Hematopoietic multipotent progenitor cell treated with erythropoietin and hydrocortisone succinate and interleukin-3 and kit ligand, for 17 days (in vitro differentiated cells): ENCODE results near the gene TMEM147.

Experiments used
- DNase-seq: peaks from one replicate; pipeline ENCODE4 v3.0.0-alpha.2; 2015; ENCODE audit warnings: low spot score

Gene TMEM147, protein sequence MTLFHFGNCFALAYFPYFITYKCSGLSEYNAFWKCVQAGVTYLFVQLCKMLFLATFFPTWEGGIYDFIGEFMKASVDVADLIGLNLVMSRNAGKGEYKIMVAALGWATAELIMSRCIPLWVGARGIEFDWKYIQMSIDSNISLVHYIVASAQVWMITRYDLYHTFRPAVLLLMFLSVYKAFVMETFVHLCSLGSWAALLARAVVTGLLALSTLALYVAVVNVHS

DNA sequence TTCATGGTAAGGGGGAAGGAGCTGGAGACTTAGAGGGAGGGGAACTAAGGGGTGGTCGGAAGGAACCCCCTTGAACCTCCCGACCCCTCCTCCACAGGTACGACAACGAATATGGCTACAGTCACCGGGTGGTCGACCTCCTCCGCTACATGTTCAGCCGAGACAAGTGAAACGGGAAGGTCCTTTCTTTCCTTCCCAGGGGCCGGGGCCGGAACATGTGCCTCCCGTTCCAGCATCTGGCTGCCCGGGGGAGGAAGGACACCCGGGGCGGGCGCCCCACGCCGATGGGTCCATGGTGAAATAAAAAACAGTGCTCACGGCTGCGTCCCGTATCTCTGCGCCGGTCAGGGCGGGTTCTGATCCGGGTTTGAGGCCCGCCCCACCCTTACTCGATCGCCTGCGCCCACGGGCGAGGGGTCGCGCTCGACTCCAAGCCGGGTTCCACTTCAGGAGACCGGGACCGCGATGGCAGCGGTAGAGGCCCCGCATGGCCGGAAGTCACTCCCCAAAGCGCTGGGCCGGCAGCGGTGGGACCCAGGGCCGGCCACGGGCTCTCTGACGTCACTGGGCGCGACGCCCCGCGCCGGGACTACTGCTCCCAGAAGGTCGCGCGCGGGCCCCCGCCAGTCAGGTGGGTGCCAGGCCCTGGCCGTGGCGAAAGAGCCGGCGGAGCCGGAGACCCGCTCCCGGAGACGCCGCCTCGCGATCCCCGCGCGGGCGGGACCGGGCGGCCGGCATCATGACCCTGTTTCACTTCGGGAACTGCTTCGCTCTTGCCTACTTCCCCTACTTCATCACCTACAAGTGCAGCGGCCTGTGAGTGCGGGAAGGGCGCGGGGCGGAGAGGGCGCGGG lies at the start of gene TMEM147:
Gene TMEM147 (plus strand): TSS at position 626 of the 854 bp plus-strand sequence. CDS start 114 bp downstream, at position 740.
- peak; percentile 74 for DNase-seq

GRCh38 chr19:35497406-35497805 lies 48.0 kb upstream of the TMEM147 start:
- DNase-seq: no peak

DNA sequence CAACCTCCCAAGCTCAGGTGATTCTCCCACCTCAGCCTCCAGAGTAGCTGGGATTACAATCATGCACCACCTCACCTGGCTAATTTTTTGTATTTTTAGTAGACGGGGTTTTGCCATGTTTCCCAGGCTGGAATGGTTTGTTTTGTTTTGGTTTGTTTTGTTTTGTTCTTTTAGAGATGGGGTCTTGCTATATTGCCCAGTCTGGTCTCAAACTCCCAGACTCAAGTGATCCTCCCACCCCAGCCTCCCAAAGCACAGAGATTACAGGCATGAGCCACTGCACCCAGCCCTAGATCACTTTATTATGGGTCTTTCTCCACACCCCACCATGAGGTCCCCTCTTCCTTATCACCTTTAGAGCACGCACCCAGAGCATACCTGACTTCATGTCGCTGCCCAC lies 47.2 kb upstream of the TMEM147 start:
- DNase-seq: no peak

GRCh38 chr19:35498984-35499527 lies 46.4 kb upstream of the TMEM147 start:
- no peak for DNase-seq

GRCh38 chr19:35500611-35501010 lies 44.8 kb upstream of the TMEM147 start:
- DNase-seq: no peak

DNA sequence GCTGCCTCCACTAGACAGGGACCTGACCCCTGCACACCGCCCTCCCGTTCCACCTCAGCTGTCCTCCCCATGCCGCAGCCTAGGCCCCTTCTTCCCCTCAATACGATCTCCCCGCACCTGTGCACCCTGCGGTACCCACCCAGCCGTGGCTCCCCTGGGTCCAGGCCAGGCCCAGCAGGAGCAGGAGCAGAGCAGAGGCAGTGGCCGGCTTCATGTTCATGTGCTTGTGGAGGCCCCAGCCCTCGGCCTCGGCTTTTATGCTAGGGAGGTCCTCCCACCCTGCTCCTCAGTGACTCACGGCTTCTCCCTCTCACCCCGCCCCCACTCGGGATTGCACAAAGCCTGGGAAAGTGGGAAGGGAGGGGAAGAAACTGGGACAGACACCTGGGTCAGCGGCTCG lies 43.7 kb upstream of the TMEM147 start:
- no peak for DNase-seq

GRCh38 chr19:35502751-35503150 lies 42.7 kb upstream of the TMEM147 start:
- no peak for DNase-seq

DNA sequence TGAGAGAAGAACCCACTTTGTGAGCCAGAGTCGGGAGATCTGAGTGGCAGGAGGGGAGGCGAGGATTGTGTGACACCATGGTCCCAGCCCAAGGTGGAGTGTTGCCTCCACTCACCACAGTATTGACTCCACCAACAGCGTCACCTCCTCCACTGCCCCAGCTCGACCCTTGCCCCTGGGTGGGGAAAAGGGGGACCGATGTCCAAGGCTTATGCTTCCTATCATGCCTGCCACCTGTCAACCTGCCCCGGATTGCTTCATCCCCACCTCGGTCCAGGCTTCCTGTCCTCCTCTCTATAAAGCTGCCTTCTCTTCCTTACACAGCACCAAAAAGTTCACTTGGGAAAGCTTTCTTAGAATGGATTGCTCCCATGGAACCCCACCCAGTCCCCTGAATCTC lies 39.4 kb upstream of the TMEM147 start:
- DNase-seq: no peak

DNA sequence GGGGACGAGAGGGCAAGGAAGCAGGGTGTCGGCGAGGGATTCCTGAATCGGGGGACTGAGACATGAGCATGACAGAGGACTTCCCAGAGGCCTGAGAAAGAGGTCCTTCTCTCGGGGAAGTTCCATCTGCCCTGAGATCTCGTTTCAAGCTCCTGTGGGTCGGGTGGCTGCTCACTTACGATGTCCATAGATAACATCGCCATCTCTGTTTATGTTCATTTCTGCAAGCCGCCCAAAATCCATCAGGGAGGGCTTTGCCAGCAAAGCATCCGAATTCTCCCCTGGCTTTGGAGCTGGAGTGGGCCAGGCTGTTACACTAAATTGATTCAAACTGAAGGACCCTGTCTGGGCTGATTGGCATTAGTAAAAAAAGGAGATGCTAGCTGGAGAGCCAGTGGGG lies 37.9 kb upstream of the TMEM147 start:
- no peak for DNase-seq

- no peak for DNase-seq
Measured at GRCh38 chr19:35508129-35508528, 37.3 kb upstream of the TMEM147 start.

DNA sequence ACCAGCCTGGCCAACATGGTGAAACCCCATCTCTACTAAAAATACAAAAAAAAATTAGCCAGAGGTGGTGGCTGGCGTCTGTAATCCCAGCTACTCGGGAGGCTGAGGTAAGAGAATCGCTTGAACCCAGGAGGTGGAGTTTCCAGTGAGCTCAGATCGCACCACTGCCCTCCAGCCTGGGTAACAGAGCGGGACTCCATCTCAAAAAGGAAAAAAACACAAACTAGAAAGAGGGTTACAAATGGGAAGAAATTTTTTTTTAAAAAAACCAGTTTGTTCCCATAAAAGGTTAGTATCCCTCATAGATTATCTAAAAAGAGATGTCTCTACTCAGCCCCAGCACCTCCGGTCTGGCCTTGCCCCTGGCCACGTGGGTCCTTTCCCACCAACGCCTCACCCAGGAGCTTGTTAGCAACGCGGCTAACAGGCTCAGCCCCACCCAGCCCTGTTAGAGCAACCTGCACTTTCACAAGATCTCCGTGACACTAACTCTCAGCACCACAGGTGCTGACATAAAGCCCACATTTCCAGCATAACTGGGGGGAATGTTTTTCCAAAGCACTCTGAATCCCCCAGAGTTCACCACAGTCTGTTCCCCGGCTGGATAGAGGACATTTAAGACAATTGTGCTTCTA lies 36.3 kb upstream of the TMEM147 start:
- DNase-seq: no peak

- peak; percentile 61 for DNase-seq
Measured at GRCh38 chr19:35509861-35510625, 35.4 kb upstream of the TMEM147 start.

DNA sequence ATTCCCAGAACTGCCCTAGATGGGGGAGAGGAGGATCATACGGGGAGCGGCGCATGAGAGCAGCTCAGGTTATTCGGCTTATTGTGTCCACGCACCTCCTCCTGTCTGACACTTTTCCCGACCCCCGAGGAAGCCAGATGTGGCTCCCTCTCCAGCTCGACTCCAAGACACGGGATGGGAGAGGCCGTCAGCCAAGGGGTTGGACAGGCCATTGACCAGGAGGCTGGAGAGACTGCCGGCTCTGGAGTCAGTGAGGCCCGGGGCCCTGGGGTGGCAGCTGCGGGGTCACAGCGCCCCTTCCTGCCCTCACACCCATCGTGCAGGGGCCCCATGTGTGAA lies 34.8 kb upstream of the TMEM147 start:
- DNase-seq: no peak

DNA sequence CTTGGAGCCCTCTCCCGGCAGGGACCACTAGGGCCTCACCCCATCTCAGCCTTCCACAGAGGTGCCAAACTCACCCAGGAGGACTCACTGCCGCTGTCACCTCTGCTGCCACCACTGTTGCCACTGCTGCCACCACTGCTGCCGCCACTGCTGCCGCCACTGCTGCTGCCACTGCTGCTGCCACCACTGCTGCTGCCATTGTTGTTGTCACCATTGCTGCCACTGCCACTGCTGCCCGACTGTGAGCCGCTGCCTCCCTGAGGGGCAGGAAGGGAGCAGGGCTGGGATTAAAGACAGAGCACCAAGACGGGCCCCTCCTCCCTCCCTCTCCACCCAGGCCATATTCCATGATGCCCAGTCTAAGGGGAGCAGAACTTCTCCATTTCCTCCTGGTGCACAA lies 34.1 kb upstream of the TMEM147 start:
- no peak for DNase-seq

DNA sequence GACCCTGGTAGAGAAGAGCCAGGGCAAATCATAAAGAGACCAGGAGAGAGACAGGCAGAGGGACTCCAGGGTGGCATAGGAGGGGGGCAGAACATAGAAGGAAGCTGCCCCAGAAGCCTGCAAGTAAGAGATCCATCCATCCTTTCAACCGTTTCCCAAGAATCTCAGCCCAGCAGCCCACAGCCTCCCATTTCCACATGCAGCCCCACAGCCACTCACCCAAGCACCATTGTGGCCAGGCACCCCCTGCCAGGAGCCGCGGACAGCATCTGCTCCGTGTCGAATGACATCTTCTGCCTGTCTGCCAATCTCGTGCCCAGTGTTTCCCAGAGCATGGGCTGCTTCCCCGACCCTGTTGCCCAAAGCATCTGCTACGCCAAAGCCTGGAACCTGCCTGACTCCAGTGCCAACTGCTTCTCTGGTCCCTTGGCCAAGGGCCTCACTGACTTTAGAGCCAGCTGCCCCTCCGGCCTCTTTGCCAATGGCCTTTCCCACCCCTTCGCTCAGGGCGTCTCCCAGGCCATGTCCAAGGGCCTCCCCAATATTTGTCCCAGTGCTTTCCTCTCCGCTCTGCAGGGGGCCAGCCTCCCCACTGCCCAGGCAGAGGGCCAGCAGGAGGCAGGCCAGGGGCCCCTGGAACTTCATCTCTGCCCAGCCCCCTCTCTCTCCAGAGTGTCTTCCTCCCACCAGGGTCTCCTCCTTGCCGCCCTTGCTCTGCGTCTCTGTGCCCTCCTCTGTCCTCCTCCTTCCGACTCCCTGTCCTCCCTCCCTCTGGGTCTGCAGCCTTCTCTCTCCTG lies 32.4 kb upstream of the TMEM147 start:
- DNase-seq: no peak

DNA sequence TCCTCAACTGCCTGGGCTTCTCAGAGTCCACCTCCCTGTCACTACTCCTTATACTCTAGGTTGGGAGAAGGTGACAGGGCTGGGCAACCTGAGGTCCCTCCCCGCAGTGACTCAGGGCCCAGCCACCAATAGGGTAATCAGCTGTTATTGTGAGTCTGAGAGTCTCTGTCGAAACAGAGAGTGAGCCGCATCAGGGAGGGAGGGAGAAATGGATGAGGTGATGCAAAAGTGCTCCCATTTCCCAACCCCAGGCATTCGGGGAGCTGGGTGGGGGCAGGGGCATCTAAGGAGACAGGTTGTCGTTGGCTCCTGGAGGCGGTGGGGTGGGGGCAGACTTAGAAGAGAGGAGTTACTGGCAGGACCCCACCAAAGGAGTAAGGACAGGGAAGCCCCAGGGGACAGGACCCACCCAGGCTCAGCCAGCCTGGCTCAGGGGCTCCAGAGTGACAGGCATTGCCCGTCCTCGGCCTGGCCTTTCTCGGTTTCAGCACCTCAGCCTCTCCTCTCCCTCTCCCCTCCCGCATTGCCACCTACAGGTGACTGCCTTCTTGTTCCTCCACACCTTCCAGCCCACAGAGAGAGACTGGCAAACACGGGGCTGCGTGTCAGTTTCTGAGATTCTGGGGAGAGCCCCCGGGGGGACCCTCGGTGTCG lies 31.7 kb upstream of the TMEM147 start, which contains the start of gene DMKN:
Gene DMKN (minus strand): TSS at position 22 of the 654 bp plus-strand sequence. CDS start 174 bp downstream, outside the sequence.
- DNase-seq: no peak

DNA sequence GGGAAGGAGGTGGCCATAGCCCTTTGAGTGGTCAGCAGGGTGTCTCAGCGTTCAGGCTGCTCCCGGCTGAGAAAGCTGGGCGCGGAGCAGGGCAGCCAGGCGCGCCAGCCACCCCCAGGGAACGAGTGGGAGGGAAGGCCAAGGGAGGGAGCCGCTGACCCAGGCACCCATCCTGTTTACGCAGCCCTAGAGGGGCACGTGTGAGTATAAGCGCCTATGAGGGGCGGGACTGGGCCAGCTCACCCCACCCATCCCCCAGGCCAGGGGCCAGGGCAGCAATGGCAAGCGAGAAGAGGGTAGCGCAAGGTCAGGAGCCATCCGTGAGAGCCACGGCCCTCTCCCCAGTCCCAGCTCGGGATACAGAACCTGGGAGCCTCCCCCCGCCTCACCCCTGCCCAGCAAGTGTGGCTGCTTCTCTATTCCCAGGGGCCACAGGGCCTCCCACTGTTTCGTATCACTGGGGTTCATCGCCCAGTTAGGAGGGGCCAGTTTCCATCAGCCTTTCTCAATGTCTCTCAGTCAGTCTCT lies 31.1 kb upstream of the TMEM147 start:
- DNase-seq: no peak

DNA sequence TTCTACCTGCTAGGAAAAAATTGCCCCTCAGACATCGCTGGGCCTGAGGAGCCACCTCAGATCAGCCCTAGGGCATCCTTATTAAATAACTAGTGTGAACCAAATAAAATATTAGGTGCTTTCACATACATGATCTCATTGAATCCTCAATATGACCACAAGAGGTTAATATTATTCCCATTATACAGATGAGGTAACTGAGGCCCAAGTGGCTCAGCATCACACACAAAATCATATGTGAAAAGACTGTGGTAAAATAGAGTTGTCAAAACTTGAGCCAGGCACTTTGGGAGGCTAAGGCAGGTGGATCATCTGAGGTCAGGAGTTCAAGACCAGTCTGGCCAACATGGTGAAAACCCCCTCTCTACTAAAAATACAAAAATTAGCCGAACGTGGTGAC lies 29.1 kb upstream of the TMEM147 start:
- no peak for DNase-seq

GRCh38 chr19:35517342-35517741 lies 28.1 kb upstream of the TMEM147 start:
- DNase-seq: no peak

- no peak for DNase-seq
Measured at GRCh38 chr19:35518313-35518712, 27.1 kb upstream of the TMEM147 start.
